ENCODE measurements around the gene PCDH9. TPM values are rescaled to one million over a fixed set of nuclear protein-coding genes. Genes with fewer than 3 reads are reported as not detected.
A peak's percentile ranks its signal among the peaks of the same experiment; 100 is the strongest.

PCDH9 gene
- total and polyA plus RNA-seq, 5 donors from 2014 or later: 0.08 to 0.77 (median 0.09) TPM

GRCh38 chr13:67152085-67152484, 78.1 kb downstream of the PCDH9 start:
- Histone ChIP-seq H3K4me3 (ENCODE audit: low read depth, low read length) (no peak overlapping the region), H3K4me1 (ENCODE audit: control insufficient read depth, insufficient read depth, low read length, poor library complexity, severe bottlenecking) (no peaks in the 10 kb centered on the region), H3K27me3 (ENCODE audit: control insufficient read depth, insufficient read depth, low read length) (no peaks in the 10 kb centered on the region), H3K9me3 (ENCODE audit: control insufficient read depth in 2 of 2, low read length in 2 of 2) (peaks cover 0 to 4% of the 10 kb centered on the region in 2 experiments), H3K27ac (ENCODE audit: insufficient read depth, low read length, poor library complexity, severe bottlenecking) (no peak overlapping the region), H3K36me3 (ENCODE audit: control insufficient read depth, insufficient read depth, low read length) (no peaks in the 10 kb centered on the region)
- no peak for DNase-seq
- H3K9me3 Mint-ChIP-seq: peaks cover 3 to 10% (median 7%) of the 10 kb centered on the region in 7 donors
- no peak for ATAC-seq (ENCODE audit: low read depth in 2 of 2)
- no peak overlapping the region for H3K27ac Mint-ChIP-seq
- H3K27me3 Mint-ChIP-seq: no peaks in the 10 kb centered on the region
- no peak overlapping the region for H3K4me3 Mint-ChIP-seq
- H3K36me3 Mint-ChIP-seq: no peaks in the 10 kb centered on the region
- no peaks in the 10 kb centered on the region for H3K4me1 Mint-ChIP-seq

GRCh38 chr13:67151652-67152051, 78.5 kb downstream of the PCDH9 start:
- H3K4me1 ChIP-seq (ENCODE audit: control insufficient read depth, insufficient read depth, low read length, poor library complexity, severe bottlenecking): no peaks in the 10 kb centered on the region

GRCh38 chr13:67150608-67151007, 79.5 kb downstream of the PCDH9 start:
- no peak for DNase-seq
- Histone ChIP-seq H3K27me3 (ENCODE audit: control insufficient read depth, insufficient read depth, low read length) (no peaks in the 10 kb centered on the region), H3K9me3 (ENCODE audit: control insufficient read depth in 2 of 2, low read length in 2 of 2) (no peaks in the 10 kb centered on the region), H3K4me1 (ENCODE audit: control insufficient read depth, insufficient read depth, low read length, poor library complexity, severe bottlenecking) (no peaks in the 10 kb centered on the region), H3K4me3 (ENCODE audit: low read depth, low read length) (no peak overlapping the region), H3K36me3 (ENCODE audit: control insufficient read depth, insufficient read depth, low read length) (no peaks in the 10 kb centered on the region), H3K27ac (ENCODE audit: insufficient read depth, low read length, poor library complexity, severe bottlenecking) (no peak overlapping the region)
- Mint-ChIP-seq H3K27me3 (no peaks in the 10 kb centered on the region), H3K4me3 (no peak overlapping the region), H3K27ac (no peak overlapping the region), H3K4me1 (no peaks in the 10 kb centered on the region), H3K9me3 (peaks cover 1 to 10% (median 7%) of the 10 kb centered on the region in 7 donors), H3K36me3 (no peaks in the 10 kb centered on the region)
- ATAC-seq (ENCODE audit: low read depth in 2 of 2): no peak

More at GRCh38 chr13:67151652-67152051, 78.5 kb downstream of the PCDH9 start:
- ATAC-seq (ENCODE audit: low read depth in 2 of 2) (no peak), DNase-seq (no peak)
- no peaks in the 10 kb centered on the region for H3K27me3 ChIP-seq (ENCODE audit: control insufficient read depth, insufficient read depth, low read length)
- no peak overlapping the region for H3K4me3 ChIP-seq (ENCODE audit: low read depth, low read length)
- no peaks in the 10 kb centered on the region for H3K36me3 ChIP-seq (ENCODE audit: control insufficient read depth, insufficient read depth, low read length)
- Mint-ChIP-seq H3K9me3 (peaks cover 3 to 10% (median 7%) of the 10 kb centered on the region in 7 donors), H3K36me3 (no peaks in the 10 kb centered on the region), H3K27me3 (no peaks in the 10 kb centered on the region), H3K4me3 (no peak overlapping the region), H3K4me1 (no peaks in the 10 kb centered on the region), H3K27ac (no peak overlapping the region)
- peaks cover 0 to 4% of the 10 kb centered on the region in 2 experiments for H3K9me3 ChIP-seq (ENCODE audit: control insufficient read depth in 2 of 2, low read length in 2 of 2)
- no peak overlapping the region for H3K27ac ChIP-seq (ENCODE audit: insufficient read depth, low read length, poor library complexity, severe bottlenecking)

GRCh38 chr13:67148161-67148571, 82.0 kb downstream of the PCDH9 start:
- H3K4me1 ChIP-seq (ENCODE audit: control insufficient read depth, insufficient read depth, low read length, poor library complexity, severe bottlenecking): no peaks in the 10 kb centered on the region
- no peaks in the 10 kb centered on the region for H3K27me3 ChIP-seq (ENCODE audit: control insufficient read depth, insufficient read depth, low read length)
- Mint-ChIP-seq H3K9me3 (peaks cover 0 to 9% (median 3%) of the 10 kb centered on the region in 7 donors), H3K4me1 (no peaks in the 10 kb centered on the region), H3K4me3 (no peak overlapping the region), H3K27me3 (no peaks in the 10 kb centered on the region), H3K36me3 (no peaks in the 10 kb centered on the region), H3K27ac (no peak overlapping the region)
- H3K9me3 ChIP-seq (ENCODE audit: control insufficient read depth in 2 of 2, low read length in 2 of 2): no peaks in the 10 kb centered on the region
- H3K36me3 ChIP-seq (ENCODE audit: control insufficient read depth, insufficient read depth, low read length): no peaks in the 10 kb centered on the region
- no peak overlapping the region for H3K4me3 ChIP-seq (ENCODE audit: low read depth, low read length)
- no peak overlapping the region for H3K27ac ChIP-seq (ENCODE audit: insufficient read depth, low read length, poor library complexity, severe bottlenecking)
- DNase-seq: no peak
- no peak for ATAC-seq (ENCODE audit: low read depth in 2 of 2)

- Mint-ChIP-seq H3K9me3 (peaks cover 0 to 9% (median 1%) of the 10 kb centered on the region in 7 donors), H3K27ac (no peak overlapping the region), H3K36me3 (no peaks in the 10 kb centered on the region), H3K27me3 (no peaks in the 10 kb centered on the region), H3K4me3 (no peak overlapping the region), H3K4me1 (no peaks in the 10 kb centered on the region)
- Histone ChIP-seq H3K27ac (ENCODE audit: insufficient read depth, low read length, poor library complexity, severe bottlenecking) (no peak overlapping the region), H3K4me1 (ENCODE audit: control insufficient read depth, insufficient read depth, low read length, poor library complexity, severe bottlenecking) (no peaks in the 10 kb centered on the region), H3K4me3 (ENCODE audit: low read depth, low read length) (no peak overlapping the region), H3K27me3 (ENCODE audit: control insufficient read depth, insufficient read depth, low read length) (no peaks in the 10 kb centered on the region), H3K9me3 (ENCODE audit: control insufficient read depth in 2 of 2, low read length in 2 of 2) (no peaks in the 10 kb centered on the region), H3K36me3 (ENCODE audit: control insufficient read depth, insufficient read depth, low read length) (no peaks in the 10 kb centered on the region)
- DNase-seq: no peak
- no peak for ATAC-seq (ENCODE audit: low read depth in 2 of 2)
These were observed 82.6 kb downstream of the PCDH9 start for GRCh38 chr13:67147342-67148133.

GRCh38 chr13:67146523-67147130, 83.5 kb downstream of the PCDH9 start:
- Mint-ChIP-seq H3K36me3 (no peaks in the 10 kb centered on the region), H3K4me1 (no peaks in the 10 kb centered on the region), H3K27me3 (no peaks in the 10 kb centered on the region), H3K4me3 (no peak overlapping the region), H3K27ac (peak overlapping the region in 1 of 3 donors; percentile 75), H3K9me3 (peaks cover 0 to 9% (median 1%) of the 10 kb centered on the region in 7 donors)
- Histone ChIP-seq H3K36me3 (ENCODE audit: control insufficient read depth, insufficient read depth, low read length) (no peaks in the 10 kb centered on the region), H3K27ac (ENCODE audit: insufficient read depth, low read length, poor library complexity, severe bottlenecking) (no peak overlapping the region), H3K9me3 (ENCODE audit: control insufficient read depth in 2 of 2, low read length in 2 of 2) (no peaks in the 10 kb centered on the region), H3K27me3 (ENCODE audit: control insufficient read depth, insufficient read depth, low read length) (no peaks in the 10 kb centered on the region), H3K4me1 (ENCODE audit: control insufficient read depth, insufficient read depth, low read length, poor library complexity, severe bottlenecking) (no peaks in the 10 kb centered on the region), H3K4me3 (ENCODE audit: low read depth, low read length) (no peak overlapping the region)
- DNase-seq: no peak
- no peak for ATAC-seq (ENCODE audit: low read depth in 2 of 2)

GRCh38 chr13:67145950-67146349, 84.2 kb downstream of the PCDH9 start:
- no peaks in the 10 kb centered on the region for H3K9me3 ChIP-seq (ENCODE audit: control insufficient read depth in 2 of 2, low read length in 2 of 2)
- H3K27ac ChIP-seq (ENCODE audit: insufficient read depth, low read length, poor library complexity, severe bottlenecking): no peak overlapping the region
- Mint-ChIP-seq H3K4me1 (no peaks in the 10 kb centered on the region), H3K4me3 (no peak overlapping the region), H3K27ac (no peak overlapping the region), H3K9me3 (peaks cover 0 to 10% (median 1%) of the 10 kb centered on the region in 7 donors), H3K27me3 (no peaks in the 10 kb centered on the region), H3K36me3 (no peaks in the 10 kb centered on the region)
- ATAC-seq (ENCODE audit: low read depth in 2 of 2): no peak
- H3K36me3 ChIP-seq (ENCODE audit: control insufficient read depth, insufficient read depth, low read length): no peaks in the 10 kb centered on the region
- DNase-seq: no peak
- H3K27me3 ChIP-seq (ENCODE audit: control insufficient read depth, insufficient read depth, low read length): no peaks in the 10 kb centered on the region
- H3K4me1 ChIP-seq (ENCODE audit: control insufficient read depth, insufficient read depth, low read length, poor library complexity, severe bottlenecking): no peaks in the 10 kb centered on the region
- H3K4me3 ChIP-seq (ENCODE audit: low read depth, low read length): no peak overlapping the region

All from CD4-positive, CD25-positive, alpha-beta regulatory T cell (primary cell).